MCF 10A (cell line): ENCODE results near the gene SSBP2. TPM values are rescaled to one million over a fixed set of nuclear protein-coding genes. Genes with fewer than 3 reads are reported as not detected.

Source experiments
- BruUV-seq: library from RNA; stranded (reverse); fragments of 400-500 nt; replicated peaks from 2 replicates; lab custom pipeline; 2021; lab: Mats Ljungman, UMichigan
- CTCF ChIA-PET: fragments of 300-600 bp; sonication (Branson Sonifier 250); formaldehyde crosslinking; extraction: SDS; loops from one replicate; lab custom pipeline; 2021; ENCODE audit warnings: antibody characterized with exemption, inconsistent platforms; lab: Yijun Ruan, JAX
- POLR2A ChIA-PET: fragments of 300-600, 350-650 bp; sonication (Branson Sonifier 250); formaldehyde crosslinking; extraction: SDS; loops from one replicate; lab custom pipeline; 2020; ENCODE audit warnings: antibody characterized with exemption, inconsistent platforms; lab: Yijun Ruan, JAX
- DNase-seq: peaks from one replicate; pipeline ENCODE4 v3.0.0-alpha.2; 2018; ENCODE audit not compliant: unreplicated experiment
- H3K27ac Mint-ChIP-seq: one replicate; pipeline ENCODE4 v1.8.0; 2022; ENCODE audit warnings: mild to moderate bottlenecking, low read depth, mixed read lengths; ENCODE audit not compliant: unreplicated experiment
- H3K27me3 Mint-ChIP-seq: one replicate; pipeline ENCODE4 v1.8.0; 2022; ENCODE audit warnings: mixed read lengths; ENCODE audit not compliant: insufficient read depth, unreplicated experiment
- H3K36me3 Mint-ChIP-seq: one replicate; pipeline ENCODE4 v1.8.0; 2022; ENCODE audit warnings: mild to moderate bottlenecking, moderate library complexity, mixed read lengths; ENCODE audit not compliant: insufficient read depth, unreplicated experiment
- H3K4me1 Mint-ChIP-seq: one replicate; pipeline ENCODE4 v1.8.0; 2022; ENCODE audit warnings: mixed read lengths; ENCODE audit not compliant: insufficient read depth, unreplicated experiment
- H3K4me3 Mint-ChIP-seq: one replicate; pipeline ENCODE4 v1.8.0; 2022; ENCODE audit warnings: mild to moderate bottlenecking, moderate library complexity, mixed read lengths; ENCODE audit not compliant: unreplicated experiment
- H3K9me3 Mint-ChIP-seq: one replicate; pipeline ENCODE4 v1.8.0; 2022; ENCODE audit warnings: mixed read lengths; ENCODE audit not compliant: unreplicated experiment
- intact Hi-C: fragments of 100-400 bp; cut with micrococcal nuclease; formaldehyde crosslinking; loops from 2 replicates; pipeline ENCODE4 v1.14.1; 2022
- total RNA-seq: library from RNA; stranded (reverse); gene quantifications from 2 replicates; pipeline ENCODE4 v1.2.3, GENCODE V29; 2022
- TF ChIP-seq, protein P1 (sequence below): fragments of 200-600 bp; IDR thresholded peaks from one replicate; pipeline ENCODE4 v1.8.0; 2022; ENCODE audit warnings: antibody characterized with exemption, mild to moderate bottlenecking; ENCODE audit not compliant: unreplicated experiment

Gene SSBP2
- total RNA-seq, 1 experiment from 2014 or later: 52.7 TPM

DNA sequence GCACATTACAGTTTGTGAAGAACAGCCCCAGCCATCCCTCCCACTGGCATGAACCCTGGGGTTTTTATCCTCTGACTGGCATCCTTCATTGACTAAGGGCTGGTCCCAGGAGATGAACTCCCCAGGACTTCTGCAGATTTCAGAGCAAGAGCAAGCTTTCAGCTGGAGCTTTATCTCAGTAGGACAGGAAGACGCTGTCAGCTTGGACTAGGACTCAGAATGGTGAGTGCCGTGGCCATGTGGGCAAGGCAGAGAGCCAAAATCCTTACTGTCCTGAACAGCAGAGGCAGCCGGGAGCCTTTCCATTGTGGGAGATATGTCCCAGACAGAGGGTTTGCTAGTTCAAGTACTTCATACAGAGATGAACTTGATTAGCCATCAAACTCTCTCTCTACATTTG lies 353.7 kb downstream of the SSBP2 start:
- no peaks in the 10 kb centered on the region for H3K4me1 Mint-ChIP-seq
- intact Hi-C loops: no loop called here
- TF ChIP-seq, protein P1, sequence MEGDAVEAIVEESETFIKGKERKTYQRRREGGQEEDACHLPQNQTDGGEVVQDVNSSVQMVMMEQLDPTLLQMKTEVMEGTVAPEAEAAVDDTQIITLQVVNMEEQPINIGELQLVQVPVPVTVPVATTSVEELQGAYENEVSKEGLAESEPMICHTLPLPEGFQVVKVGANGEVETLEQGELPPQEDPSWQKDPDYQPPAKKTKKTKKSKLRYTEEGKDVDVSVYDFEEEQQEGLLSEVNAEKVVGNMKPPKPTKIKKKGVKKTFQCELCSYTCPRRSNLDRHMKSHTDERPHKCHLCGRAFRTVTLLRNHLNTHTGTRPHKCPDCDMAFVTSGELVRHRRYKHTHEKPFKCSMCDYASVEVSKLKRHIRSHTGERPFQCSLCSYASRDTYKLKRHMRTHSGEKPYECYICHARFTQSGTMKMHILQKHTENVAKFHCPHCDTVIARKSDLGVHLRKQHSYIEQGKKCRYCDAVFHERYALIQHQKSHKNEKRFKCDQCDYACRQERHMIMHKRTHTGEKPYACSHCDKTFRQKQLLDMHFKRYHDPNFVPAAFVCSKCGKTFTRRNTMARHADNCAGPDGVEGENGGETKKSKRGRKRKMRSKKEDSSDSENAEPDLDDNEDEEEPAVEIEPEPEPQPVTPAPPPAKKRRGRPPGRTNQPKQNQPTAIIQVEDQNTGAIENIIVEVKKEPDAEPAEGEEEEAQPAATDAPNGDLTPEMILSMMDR: no peak
- no peaks in the 10 kb centered on the region for H3K36me3 Mint-ChIP-seq
- no peak overlapping the region for H3K27ac Mint-ChIP-seq
- H3K27me3 Mint-ChIP-seq: no peaks in the 10 kb centered on the region
- H3K4me3 Mint-ChIP-seq: no peak overlapping the region
- peak; percentile 9 for DNase-seq
- H3K9me3 Mint-ChIP-seq: no peaks in the 10 kb centered on the region
- no TSS peak for BruUV-seq
- CTCF ChIA-PET: interaction anchor here (0.6 kb wide), 1 partner anchor 12 kb away, joined by 3 read pairs; no protein-coding TSS in a partner anchor
- POLR2A ChIA-PET: interaction anchor here (0.7 kb wide), 1 partner anchor 94 kb away, joined by 3 read pairs; no protein-coding TSS in a partner anchor

- H3K4me1 Mint-ChIP-seq: no peaks in the 10 kb centered on the region
- H3K9me3 Mint-ChIP-seq: no peaks in the 10 kb centered on the region
- ChIA-PET CTCF (interaction anchor here (0.6 to 1.0 kb wide), 3 partner anchors 30 to 864 kb away, joined by 3 read pairs; no protein-coding TSS in a partner anchor), POLR2A (interaction anchor here (1.1 kb wide), 1 partner anchor 9 kb away, joined by 3 read pairs; no protein-coding TSS in a partner anchor)
- TF ChIP-seq, protein P1: no peak
- H3K27ac Mint-ChIP-seq: no peak overlapping the region
- DNase-seq: no peak
- no TSS peak for BruUV-seq
- H3K27me3 Mint-ChIP-seq: no peaks in the 10 kb centered on the region
- H3K36me3 Mint-ChIP-seq: no peaks in the 10 kb centered on the region
- H3K4me3 Mint-ChIP-seq: no peak overlapping the region
- intact Hi-C loops: no loop called here
Observed at GRCh38 chr5:81395262-81395661, 355.6 kb downstream of the SSBP2 start.

DNA sequence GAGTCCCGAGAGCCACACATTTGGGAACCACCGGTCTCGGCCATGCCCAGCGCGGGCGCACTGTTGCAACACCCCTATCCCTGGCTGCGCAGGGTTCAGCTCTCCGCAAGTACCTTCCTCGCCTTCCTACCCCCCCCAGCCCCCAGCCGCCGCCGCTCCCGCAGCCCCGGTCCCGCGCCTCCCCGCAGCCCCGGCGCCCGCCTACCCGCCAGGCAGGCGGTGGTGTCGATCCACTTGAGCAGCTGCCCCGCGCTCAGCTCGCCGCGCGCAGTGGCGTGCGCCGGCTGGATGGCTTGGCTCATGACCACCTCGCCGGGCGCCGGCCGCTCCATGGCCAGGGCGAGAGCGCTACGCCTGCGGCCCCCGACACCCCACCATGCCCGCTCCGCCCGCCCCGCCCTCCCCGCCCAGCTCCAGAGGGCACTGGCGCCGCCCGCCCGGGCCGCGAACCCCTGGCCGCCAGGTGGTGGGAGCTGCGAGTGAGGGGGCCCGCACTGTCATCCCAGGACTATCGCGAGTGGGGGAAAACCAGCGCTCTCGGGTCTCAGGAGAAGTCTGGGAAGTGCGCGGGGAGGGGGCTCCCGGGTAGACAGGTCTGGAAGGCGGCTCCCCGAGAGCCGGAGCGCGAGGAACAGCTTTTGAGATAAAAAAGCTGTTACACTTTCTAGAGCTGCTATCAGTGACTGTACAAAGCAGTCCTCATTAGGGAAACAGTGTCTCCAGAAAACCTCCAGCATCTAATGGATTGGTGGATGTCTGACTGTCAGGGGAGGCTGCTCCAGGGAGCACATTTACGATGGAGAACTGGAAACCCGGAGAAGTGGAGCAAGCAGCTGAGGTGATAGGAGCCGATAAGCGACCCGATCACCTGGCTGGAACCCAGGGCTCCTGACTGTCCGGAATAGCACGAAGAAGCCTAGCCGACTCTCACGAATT lies 356.8 kb downstream of the SSBP2 start, which contains the start of gene ACOT12:
TSS of gene ACOT12 (minus strand) at position 352 of the 936 bp plus-strand sequence. CDS start at position 332, 20 bp downstream.
- DNase-seq: no peak
- intact Hi-C loops: no loop called here
- H3K27ac Mint-ChIP-seq: no peak within 1 kb of the TSS
- CTCF ChIA-PET: interaction anchor here (1.0 kb wide), 1 partner anchor 31 kb away, joined by 3 read pairs; no protein-coding TSS in a partner anchor
- H3K4me3 Mint-ChIP-seq: no peak within 1 kb of the TSS
- H3K4me1 Mint-ChIP-seq: no peaks in the 10 kb centered on the region
- POLR2A ChIA-PET: no interaction called here
- no peaks in the 10 kb centered on the region for H3K27me3 Mint-ChIP-seq
- no TSS peak for BruUV-seq
- no peaks in the 10 kb centered on the region for H3K9me3 Mint-ChIP-seq
- TF ChIP-seq, protein P1: no peak
- H3K36me3 Mint-ChIP-seq: no peaks in the 10 kb centered on the region

DNA sequence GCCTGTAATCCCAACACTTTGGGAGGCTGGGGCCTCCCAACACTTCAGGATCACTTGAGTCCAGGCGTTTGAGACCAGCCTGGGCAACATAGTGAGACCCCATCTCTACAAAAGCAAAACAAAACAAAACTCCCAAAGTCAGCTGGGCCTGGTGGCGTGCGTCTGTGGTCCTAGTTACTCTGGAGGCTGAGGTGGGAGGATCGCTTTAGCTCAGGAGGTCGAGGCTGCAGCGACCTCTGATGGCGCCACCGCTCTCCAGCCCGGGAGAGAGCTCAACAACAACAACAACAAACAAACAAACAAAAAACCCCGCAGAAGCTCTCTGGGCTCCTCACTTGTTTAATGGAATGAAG lies 357.5 kb downstream of the SSBP2 start:
- CTCF ChIA-PET: no interaction called here
- Mint-ChIP-seq H3K27ac (no peak overlapping the region), H3K27me3 (no peaks in the 10 kb centered on the region), H3K4me1 (no peaks in the 10 kb centered on the region), H3K9me3 (no peaks in the 10 kb centered on the region), H3K4me3 (no peak overlapping the region), H3K36me3 (no peaks in the 10 kb centered on the region)
- TF ChIP-seq, protein P1: no peak
- intact Hi-C loops: no loop called here
- no TSS peak for BruUV-seq
- no peak for DNase-seq
- POLR2A ChIA-PET: no interaction called here
